Keratinocyte (primary cell): ENCODE measurements around the gene TNIK.

Source experiments
- EZH2 ChIP-seq: IDR thresholded peaks from one replicate; pipeline ENCODE4 v1.6.1; 2012; ENCODE audit warnings: inconsistent platforms, mild to moderate bottlenecking, low read length, moderate library complexity
- TF ChIP-seq, protein P1 (sequence below), 3 experiments: IDR thresholded peaks in 1 of 3; conservative IDR thresholded peaks in 1 of 3; optimal IDR thresholded peaks in 1 of 3; 2 replicates in 2 of 3; 3 replicates in 1 of 3; pipeline versions ENCODE3 to v1.5.1; 2011; ENCODE audit warnings: low read length in 3 of 3, mild to moderate bottlenecking in 3 of 3, moderate library complexity in 2 of 3, control low read depth in 1 of 3, inconsistent platforms in 1 of 3; ENCODE audit not compliant: insufficient read depth in 2 of 3; ENCODE audit errors: extremely low read depth in 1 of 3

DNA sequence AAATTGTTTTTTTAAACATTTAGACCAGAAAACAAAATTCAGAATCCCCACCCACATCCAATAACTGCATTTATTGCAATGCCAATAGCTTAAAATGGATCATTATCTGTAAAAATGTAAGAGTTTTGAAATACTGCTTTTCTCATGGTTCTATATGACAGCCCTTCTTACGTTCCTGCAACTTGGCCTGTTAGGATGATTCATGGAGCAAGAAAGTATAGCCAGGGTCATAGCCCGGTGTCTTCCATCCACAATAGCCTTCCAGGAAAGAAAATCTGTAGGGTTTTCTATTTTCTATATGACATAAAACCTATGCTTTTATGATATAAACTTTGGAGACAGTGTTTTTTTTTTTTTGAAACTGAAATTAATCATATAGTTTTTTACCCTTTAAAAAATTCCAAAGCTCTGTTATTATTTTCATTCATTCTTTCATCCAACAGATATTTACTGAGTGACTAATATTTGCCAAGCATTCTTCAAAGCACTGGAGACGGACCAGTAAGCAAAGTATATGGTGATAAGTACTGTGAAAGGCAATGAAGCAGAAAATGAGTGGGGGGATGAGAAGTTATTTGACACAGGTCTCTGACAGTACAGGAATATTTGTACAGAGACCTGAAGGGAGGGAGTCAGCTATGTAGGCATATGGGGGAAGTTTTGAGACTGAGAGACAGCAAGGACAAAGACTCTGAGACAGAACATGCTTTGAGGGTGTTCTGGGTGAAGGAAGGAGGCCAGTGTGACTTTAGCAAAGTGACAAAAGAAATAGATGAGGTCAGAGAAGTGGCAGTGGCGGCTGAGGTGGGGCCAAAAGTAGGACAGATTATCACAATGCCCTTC lies 404.6 kb downstream of the TNIK start:
- TF ChIP-seq, protein P1, sequence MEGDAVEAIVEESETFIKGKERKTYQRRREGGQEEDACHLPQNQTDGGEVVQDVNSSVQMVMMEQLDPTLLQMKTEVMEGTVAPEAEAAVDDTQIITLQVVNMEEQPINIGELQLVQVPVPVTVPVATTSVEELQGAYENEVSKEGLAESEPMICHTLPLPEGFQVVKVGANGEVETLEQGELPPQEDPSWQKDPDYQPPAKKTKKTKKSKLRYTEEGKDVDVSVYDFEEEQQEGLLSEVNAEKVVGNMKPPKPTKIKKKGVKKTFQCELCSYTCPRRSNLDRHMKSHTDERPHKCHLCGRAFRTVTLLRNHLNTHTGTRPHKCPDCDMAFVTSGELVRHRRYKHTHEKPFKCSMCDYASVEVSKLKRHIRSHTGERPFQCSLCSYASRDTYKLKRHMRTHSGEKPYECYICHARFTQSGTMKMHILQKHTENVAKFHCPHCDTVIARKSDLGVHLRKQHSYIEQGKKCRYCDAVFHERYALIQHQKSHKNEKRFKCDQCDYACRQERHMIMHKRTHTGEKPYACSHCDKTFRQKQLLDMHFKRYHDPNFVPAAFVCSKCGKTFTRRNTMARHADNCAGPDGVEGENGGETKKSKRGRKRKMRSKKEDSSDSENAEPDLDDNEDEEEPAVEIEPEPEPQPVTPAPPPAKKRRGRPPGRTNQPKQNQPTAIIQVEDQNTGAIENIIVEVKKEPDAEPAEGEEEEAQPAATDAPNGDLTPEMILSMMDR (optimal IDR thresholded peaks at IDR 0.05 in 1 of 3, IDR thresholded peaks at IDR 0.05 in 1 of 3, conservative IDR thresholded peaks at IDR 0.05 in 1 of 3; ENCODE audit: extremely low read depth in 1 of 3, insufficient read depth in 2 of 3, low read length in 3 of 3): no peak
- no peak for TF ChIP-seq EZH2
